GM12875 (cell line): ENCODE data around the gene NRF1.

ENCODE experiments used
- H3K4me3 ChIP-seq: one replicate; pipeline ENCODE4 v1.5.1; 2011; ENCODE audit warnings: low read depth, low read length, control low read depth
- TF ChIP-seq, protein P1 (sequence below): IDR thresholded peaks from 2 replicates; pipeline ENCODE4 v1.5.1; 2011; ENCODE audit warnings: low read depth, mild to moderate bottlenecking, control low read depth, inconsistent platforms, low read length, moderate library complexity, borderline replicate concordance; ENCODE audit not compliant: insufficient read depth

Gene NRF1

DNA sequence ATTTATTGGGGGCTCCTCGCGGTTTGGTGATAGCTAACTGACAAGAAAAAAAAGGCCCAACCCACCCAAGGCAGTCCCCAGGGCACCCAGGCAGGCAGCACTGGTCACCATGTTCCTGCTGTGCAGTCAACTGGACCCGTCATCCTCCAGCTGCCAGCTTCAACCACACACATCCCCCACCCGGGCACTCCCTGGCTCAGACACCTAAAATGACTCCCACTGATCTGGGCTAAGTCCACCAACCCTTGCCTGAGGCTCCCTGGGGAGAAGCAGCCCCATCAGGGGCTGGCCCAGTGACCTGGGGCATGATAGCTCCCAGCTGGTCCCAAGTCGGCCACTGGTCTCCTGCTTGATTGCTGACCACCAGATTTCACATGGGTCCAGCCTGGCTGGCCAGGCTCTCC lies 161.8 kb downstream of the NRF1 start:
- TF ChIP-seq, protein P1, sequence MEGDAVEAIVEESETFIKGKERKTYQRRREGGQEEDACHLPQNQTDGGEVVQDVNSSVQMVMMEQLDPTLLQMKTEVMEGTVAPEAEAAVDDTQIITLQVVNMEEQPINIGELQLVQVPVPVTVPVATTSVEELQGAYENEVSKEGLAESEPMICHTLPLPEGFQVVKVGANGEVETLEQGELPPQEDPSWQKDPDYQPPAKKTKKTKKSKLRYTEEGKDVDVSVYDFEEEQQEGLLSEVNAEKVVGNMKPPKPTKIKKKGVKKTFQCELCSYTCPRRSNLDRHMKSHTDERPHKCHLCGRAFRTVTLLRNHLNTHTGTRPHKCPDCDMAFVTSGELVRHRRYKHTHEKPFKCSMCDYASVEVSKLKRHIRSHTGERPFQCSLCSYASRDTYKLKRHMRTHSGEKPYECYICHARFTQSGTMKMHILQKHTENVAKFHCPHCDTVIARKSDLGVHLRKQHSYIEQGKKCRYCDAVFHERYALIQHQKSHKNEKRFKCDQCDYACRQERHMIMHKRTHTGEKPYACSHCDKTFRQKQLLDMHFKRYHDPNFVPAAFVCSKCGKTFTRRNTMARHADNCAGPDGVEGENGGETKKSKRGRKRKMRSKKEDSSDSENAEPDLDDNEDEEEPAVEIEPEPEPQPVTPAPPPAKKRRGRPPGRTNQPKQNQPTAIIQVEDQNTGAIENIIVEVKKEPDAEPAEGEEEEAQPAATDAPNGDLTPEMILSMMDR: no peak
- H3K4me3 ChIP-seq: no peak overlapping the region

DNA sequence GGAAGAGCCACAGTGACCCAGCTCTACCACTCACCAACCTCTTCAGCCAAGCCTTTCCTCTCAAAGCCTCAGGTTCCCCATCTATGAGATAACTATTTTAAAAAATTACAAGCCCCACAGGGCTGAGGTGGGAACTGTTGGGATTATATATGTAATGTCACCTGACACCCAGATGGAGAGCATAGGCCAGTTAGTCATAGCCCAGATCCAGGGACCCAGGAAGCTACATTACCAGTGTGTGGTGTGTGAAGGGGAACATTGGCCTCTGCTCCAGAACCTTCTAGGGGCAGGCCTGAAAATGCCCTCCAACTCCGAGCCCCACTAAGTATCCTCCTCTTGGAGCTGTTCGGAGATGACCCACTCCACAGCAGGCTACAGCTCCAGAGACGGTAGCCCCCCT lies 162.4 kb downstream of the NRF1 start:
- TF ChIP-seq, protein P1: no peak
- no peak overlapping the region for H3K4me3 ChIP-seq

DNA sequence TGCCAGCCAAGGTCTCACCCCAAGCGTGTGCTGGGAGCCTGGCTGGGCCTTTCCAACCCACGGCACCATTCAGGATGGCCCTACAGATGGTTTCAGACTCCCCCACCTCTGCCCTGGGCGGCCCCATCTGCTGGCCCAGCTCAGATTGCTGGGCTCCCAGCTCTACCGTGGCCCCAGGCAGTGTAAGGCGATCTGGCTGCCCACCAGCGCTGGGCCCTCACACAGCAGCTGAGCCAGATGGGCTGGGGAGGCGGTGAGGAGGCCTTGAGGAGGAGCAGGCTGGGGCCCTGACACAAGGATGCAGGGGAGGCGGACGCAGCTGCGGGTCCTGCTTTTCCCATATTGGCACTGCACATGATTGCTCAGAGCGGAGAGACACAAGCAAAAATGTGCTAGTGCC lies 162.8 kb downstream of the NRF1 start:
- TF ChIP-seq, protein P1: no peak
- no peak overlapping the region for H3K4me3 ChIP-seq

DNA sequence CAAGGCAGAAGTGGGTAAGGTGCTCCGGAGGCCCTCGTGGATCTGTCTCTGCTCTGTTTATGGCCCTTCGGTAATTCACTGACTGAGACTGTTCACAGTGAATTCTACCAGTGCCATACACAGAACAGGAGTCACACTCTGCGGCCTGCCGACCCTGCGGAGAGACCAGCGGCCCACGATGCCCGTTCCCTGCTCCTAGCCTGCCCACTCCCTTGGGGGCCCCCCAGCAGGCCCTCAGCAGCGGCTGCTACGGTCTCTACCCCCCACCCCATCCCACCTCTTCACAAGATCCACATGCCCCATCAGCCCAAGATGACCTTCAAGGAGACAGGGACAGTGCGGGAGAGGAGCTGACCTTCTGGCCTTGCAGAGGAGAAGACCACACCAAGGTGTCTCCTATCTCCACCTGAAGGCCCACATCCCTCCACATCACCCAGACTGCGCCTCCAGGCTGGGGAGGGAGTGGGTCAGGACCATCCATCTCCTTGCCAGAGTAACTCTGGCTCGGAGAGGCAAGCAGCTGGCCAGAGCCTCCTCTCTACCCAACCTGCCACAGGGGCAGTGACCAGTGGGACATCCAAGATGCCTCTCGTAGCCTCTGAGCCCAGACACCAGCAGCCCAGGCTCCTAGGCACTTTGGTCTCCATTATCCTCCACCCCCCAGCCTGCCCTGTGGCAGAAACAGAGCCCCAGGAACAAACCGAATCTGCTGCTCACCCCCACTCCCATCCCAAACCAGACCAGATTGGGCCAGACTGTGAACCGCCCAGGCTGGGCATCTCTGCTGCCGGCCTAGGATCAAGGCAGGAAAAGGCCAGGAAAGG lies 163.6 kb downstream of the NRF1 start:
- TF ChIP-seq, protein P1: no peak
- H3K4me3 ChIP-seq: no peak overlapping the region

DNA sequence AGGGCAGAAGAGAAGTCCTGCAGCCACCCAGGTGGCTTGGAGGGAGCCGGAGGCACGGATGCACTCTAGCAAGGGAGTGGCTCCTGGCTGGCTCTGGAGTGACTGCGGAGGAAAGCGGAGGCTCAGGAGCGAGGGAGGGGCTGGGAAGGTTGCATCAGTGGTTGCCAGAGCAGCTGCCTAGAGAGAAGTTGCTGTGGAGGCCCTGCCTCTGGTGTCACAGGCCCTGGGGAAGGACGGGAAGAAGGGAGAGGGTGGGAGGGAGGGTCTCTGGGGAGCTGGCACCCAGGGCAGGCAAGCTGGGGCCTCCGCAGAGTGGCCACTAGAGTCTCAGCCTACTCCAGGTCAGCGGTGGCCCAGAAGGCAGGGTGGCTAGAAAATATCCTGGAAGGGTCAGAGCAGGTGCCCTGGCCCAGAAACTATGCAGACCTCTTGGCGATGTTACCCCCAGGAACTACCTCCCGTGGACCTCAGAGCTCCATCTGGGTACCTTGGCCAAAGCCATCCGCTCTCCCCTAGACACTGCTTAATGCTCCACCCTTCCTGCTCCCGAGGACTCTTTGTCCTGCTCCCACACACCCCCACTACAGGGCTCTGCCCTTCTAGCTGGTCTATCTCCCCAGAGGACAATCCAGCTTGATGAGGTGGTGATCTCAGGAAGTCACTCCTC lies 164.3 kb downstream of the NRF1 start:
- no peak overlapping the region for H3K4me3 ChIP-seq
- TF ChIP-seq, protein P1: no peak

DNA sequence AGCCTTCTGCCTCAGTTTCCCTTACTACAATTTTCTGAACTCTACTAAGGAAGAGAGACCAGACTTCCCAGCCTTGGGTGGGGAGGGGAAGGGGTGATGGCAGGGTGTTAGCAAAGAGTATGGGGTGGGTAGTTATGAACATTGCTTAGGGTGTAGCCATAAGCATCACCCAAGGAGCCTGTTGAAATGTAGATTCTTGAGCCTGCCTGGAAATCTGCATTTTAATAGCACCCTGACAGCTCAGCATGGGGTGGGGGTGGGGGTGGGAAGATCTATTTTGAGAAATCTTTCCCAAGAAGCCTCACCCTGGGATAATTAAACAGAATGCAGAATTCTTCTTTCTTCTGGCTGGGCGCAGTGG lies 164.8 kb downstream of the NRF1 start:
- no peak overlapping the region for H3K4me3 ChIP-seq
- TF ChIP-seq, protein P1: no peak

DNA sequence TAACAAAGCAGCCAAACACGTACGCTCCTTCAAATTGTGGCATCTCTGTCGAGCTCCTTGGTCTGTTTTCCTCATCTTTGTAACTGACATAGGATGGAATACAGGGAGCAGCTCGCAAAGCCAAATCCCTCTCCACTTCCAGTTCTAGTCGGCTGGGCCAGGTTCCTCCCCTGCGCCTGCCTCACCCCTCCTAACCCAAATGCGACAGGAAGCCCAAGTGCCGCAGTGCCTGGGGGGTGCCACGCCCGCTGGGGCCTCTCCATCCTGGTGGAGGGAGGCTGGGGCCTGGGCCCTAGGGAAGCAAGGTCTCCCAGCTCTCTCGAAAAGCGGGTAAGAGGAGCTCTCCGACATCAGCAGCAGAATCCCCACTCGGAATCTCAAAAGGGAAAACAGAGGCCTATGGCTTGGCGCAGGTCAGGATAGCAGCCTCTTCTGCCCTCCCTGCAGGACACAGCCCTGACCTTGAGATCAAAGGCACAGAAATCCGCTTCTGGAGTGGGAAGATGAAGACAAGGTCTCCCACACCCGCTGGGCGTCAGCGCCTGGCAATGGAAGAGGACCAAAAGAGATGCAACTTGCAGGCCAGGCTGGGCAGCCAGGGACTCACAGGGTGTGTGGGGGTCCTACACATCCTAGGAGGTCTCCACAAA lies 165.8 kb downstream of the NRF1 start:
- TF ChIP-seq, protein P1: no peak
- H3K4me3 ChIP-seq: no peak overlapping the region
